Hepatocyte (in vitro differentiated cells): ENCODE measurements around the gene FNBP1L.

Experiments
- CTCF ChIP-seq: fragments of 200-600 bp; sonication (generic); IDR thresholded peaks from 2 replicates; pipeline ENCODE4 v1.5.1; 2016; ENCODE audit warnings: antibody characterized with exemption, mild to moderate bottlenecking; ENCODE audit not compliant: poor library complexity
- EZH2 ChIP-seq: fragments of 200-600 bp; sonication (generic); IDR thresholded peaks from 2 replicates; pipeline ENCODE4 v1.6.1; 2016; ENCODE audit warnings: antibody characterized with exemption, mild to moderate bottlenecking, borderline replicate concordance
- EZH2phosphoT487 ChIP-seq: fragments of 200-600 bp; sonication (generic); IDR thresholded peaks from one replicate; pipeline ENCODE4 v1.6.1; 2018; ENCODE audit warnings: antibody characterized with exemption, mild to moderate bottlenecking, low read depth, moderate library complexity; ENCODE audit not compliant: unreplicated experiment, severe bottlenecking

DNA sequence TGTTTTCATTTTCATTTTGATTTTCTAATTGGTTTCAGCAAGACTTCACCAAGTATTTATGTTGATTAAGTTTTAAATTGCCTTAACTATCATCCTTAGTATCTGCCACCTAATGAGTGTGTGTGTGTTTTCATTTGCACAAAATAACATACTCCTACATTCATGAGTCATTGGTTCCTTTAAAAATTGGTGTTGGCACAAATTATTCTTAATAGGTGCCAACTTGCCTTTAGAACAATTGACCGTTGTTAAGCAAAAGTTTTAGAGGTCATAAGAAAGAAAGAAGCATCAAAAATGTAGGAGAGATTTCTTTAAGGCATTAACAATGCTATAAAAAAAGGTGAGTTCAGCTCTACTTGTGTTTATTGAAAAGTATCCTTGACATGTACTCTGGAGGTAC, 77.5 kb downstream of the FNBP1L start:
- TF ChIP-seq CTCF (no peak), EZH2 (no peak), EZH2phosphoT487 (no peak)
